ENCODE measurements around the gene MGAT4C. TPM values are rescaled to one million over a fixed set of nuclear protein-coding genes. Genes with fewer than 3 reads are reported as not detected.
A peak's percentile ranks its signal among the peaks of the same experiment; 100 is the strongest.

Gene MGAT4C
- total RNA-seq, 1 donor from 2014 or later, result 0.47 TPM

- no peak for DNase-seq (ENCODE audit: extremely low read depth, low read depth, low spot score)
Measured at GRCh38 chr12:85985996-85986395, 270.2 kb downstream of the MGAT4C start.

GRCh38 chr12:85983601-85984000 is 272.6 kb downstream of the MGAT4C start:
- DNase-seq (ENCODE audit: extremely low read depth, low read depth, low spot score), result no peak

DNA sequence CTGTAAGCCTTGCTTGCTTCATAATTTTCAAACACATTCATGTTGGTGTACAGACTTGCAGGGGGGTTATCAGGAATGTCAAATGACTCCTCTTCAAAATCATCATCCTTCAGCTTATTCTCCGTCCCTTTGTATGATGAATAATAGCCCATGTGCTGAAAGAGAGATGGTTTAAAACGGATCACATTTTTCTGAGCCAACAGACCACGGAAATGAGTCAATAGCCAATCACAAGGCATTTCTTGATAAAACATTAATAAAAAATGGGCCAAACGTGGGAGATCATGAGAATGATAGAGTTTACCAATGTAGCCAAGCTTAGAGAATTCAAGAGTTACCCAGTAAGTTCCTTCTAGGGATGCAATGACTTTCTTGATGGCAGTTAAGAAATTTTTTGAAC is 276.6 kb downstream of the MGAT4C start:
- no peak for DNase-seq (ENCODE audit: extremely low read depth, low read depth, low spot score)

- no peak for DNase-seq (ENCODE audit: extremely low read depth, low read depth, low spot score)
Measured at GRCh38 chr12:85975716-85976115, 280.5 kb downstream of the MGAT4C start.

DNA sequence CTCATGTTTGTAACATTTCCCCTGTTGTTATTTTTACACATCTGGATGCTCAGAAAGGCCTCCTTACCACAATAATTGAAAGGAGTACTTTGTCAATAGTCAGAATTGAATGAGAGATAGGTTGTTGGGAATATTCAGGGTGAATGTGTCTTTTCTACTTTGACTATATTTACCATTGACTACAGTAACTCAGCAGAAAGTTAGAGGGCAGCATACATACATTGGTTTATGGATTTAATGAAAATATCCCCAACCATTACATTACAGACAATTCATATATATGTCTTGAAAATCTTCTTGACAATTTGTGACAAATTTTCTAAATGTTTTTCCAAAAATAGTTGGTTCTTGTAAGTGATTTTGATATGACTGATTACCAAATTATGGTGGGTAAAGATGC is 284.4 kb downstream of the MGAT4C start:
- DNase-seq (ENCODE audit: extremely low read depth, low read depth, low spot score), result no peak

DNA sequence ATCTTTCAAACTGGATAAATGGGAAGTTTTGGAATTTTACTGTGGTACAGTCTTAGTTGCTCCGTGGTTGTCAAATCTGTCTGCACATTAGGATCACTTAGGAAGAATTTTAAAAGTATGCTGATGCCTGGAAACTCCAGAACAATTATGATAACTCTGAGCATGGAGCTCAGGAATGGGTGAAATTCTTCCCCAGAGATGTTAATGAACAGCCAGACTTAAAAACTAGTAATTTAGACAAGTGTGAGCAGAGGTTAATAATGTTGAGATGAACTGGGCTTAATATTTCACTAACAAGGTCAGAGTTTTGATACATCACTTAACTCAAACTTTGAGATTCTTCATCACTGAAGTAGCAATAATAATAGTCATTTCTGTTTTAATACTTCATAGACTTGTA is 287.6 kb downstream of the MGAT4C start:
- DNase-seq (ENCODE audit: extremely low read depth, low read depth, low spot score), result no peak

GRCh38 chr12:85963326-85963725 is 292.9 kb downstream of the MGAT4C start:
- DNase-seq (ENCODE audit: extremely low read depth, low read depth, low spot score), result no peak

GRCh38 chr12:85956081-85956480 is 300.1 kb downstream of the MGAT4C start:
- DNase-seq (ENCODE audit: extremely low read depth, low read depth, low spot score), result no peak

DNA sequence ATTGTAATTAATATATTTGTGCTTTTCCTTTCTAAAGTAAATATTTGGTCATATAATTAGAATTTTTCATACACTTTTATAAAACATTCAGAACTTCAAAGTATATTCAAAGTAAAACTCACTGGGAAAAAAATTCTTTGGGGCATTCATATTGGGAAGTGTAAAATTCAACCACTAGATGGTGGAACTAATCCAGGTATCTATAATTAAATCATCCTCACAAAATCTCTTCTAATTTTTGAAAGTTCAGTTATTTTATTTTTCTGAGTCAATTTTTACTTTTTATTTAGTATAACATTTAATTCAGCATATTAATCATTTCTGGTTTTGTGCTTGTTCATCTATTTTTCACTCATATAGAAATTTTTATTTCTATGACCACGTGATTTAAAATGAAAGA is 301.1 kb downstream of the MGAT4C start:
- DNase-seq (ENCODE audit: extremely low read depth, low read depth, low spot score), result no peak

GRCh38 chr12:85951823-85952222 is 304.4 kb downstream of the MGAT4C start:
- DNase-seq (ENCODE audit: extremely low read depth, low read depth, low spot score), result no peak

DNA sequence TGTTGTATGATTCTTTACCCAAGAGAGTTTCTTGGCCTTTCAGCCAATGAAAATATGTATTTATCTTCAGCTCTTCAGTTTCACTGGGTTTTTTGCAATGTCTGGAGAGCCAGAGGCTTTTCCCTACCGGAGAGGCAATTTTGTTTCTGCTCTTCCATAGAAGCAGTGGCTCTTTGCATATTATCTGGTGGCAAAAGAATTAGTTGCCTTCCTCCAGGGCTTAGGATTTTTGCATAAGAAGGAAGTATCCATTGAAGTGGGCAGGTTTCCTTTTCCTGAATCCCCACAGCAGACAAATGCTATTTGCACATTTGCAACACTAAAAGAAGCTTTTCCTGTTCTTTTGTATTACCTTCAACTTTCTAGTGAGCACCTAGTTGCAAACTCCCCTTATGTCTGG is 306.9 kb downstream of the MGAT4C start:
- DNase-seq (ENCODE audit: extremely low read depth, low read depth, low spot score), result no peak

GRCh38 chr12:85948340-85948739 is 307.9 kb downstream of the MGAT4C start:
- no peak for DNase-seq (ENCODE audit: extremely low read depth, low read depth, low spot score)

GRCh38 chr12:85947286-85947685 is 308.9 kb downstream of the MGAT4C start:
- DNase-seq (ENCODE audit: extremely low read depth, low read depth, low spot score), result no peak

- no peak for DNase-seq (ENCODE audit: extremely low read depth, low read depth, low spot score)
Measured at GRCh38 chr12:85946375-85946774, 309.8 kb downstream of the MGAT4C start.

DNA sequence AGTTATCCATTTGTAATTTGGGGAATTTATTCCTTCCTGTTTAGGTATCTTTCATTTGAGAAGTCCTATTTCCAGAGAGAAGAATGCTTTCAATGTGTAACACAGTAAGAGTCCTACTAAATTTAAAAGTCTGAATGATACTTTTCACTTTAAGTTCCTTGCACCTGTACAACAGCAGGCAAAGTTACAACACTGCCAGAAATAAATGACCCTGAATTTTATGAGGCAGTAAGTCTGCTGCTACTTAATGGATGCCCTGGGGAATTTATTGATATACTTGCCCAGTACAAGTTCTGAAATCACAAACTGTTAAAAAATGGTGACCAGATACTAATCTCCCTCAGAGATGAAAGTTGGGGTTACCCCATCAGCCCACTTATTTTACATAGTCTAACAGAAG is 329.0 kb downstream of the MGAT4C start:
- DNase-seq (ENCODE audit: extremely low read depth, low read depth, low spot score), result no peak

GRCh38 chr12:85923767-85924331 is 332.3 kb downstream of the MGAT4C start:
- peak; percentile 37 for DNase-seq (ENCODE audit: extremely low read depth, low read depth, low spot score)

DNA sequence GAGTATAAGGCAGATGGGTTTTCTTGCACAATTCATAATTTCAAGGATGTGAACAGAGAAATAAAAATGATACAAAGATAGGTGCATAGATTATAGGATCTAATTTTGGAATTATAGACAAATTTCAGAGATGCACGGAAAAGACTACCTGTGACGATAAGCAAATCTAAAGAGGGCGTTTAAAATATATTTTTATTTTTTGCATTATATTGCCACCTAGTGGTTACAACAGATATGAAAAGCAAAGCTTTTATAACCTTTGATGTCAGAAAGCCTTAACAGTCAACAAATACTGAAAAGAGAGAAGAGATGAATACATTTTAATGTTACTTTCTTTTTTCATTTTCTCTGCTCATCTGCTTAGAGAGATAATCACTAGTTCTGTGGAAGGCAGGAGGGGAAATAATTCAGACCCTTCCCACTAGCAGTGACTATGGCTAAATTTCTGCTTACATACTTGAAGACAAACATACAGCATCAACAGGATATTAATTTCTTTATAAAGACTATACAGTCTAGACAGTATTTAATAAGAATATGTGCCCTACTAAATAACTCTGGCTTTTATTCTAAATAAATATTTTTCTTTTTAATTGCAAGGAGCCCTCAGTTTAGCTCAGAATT is 335.8 kb downstream of the MGAT4C start:
- no peak for DNase-seq (ENCODE audit: extremely low read depth, low read depth, low spot score)
